Prostate gland (tissue), 2 donors: ENCODE data around the gene ADCY6.

ENCODE experiments used
- CTCF ChIP-seq, 4 experiments: fragments of 200-600 bp in 2 of 4; fragments of 450-650 bp in 2 of 4; sonication (generic) in 2 of 4; IDR thresholded peaks; 1 replicate in 3 of 4; 2 replicates in 1 of 4; pipeline ENCODE4 v1.5.1; 2016 to 2019; ENCODE audit warnings: antibody characterized with exemption in 4 of 4, mild to moderate bottlenecking in 2 of 4, moderate library complexity in 2 of 4
- POLR2A ChIP-seq: fragments of 450-650 bp; IDR thresholded peaks from one replicate; pipeline ENCODE4 v1.6.1; 2016; ENCODE audit warnings: antibody characterized with exemption, mild to moderate bottlenecking
- POLR2AphosphoS5 ChIP-seq: sonication (generic); formaldehyde crosslinking; IDR thresholded peaks from one replicate; pipeline ENCODE4 v1.6.1; 2017; ENCODE audit warnings: antibody characterized with exemption

GRCh38 chr12:48783432-48783831 lies 5.5 kb downstream of the ADCY6 start:
- TF ChIP-seq POLR2A: no peak
- TF ChIP-seq CTCF (IDR thresholded peaks at IDR 0.05): no peak
- no peak for TF ChIP-seq POLR2AphosphoS5
